ENCODE measurements around the gene FAM53B. TPM values are rescaled to one million over a fixed set of nuclear protein-coding genes. Genes with fewer than 3 reads are reported as not detected.
"Not testable (repeated sequence)": the region's sequence is repeated elsewhere in the genome, so short reads cannot be mapped to it uniquely, and the experiment has no call there.

The FAM53B gene
- total RNA-seq, 1 donor from 2014 or later: 17.5 TPM

DNA sequence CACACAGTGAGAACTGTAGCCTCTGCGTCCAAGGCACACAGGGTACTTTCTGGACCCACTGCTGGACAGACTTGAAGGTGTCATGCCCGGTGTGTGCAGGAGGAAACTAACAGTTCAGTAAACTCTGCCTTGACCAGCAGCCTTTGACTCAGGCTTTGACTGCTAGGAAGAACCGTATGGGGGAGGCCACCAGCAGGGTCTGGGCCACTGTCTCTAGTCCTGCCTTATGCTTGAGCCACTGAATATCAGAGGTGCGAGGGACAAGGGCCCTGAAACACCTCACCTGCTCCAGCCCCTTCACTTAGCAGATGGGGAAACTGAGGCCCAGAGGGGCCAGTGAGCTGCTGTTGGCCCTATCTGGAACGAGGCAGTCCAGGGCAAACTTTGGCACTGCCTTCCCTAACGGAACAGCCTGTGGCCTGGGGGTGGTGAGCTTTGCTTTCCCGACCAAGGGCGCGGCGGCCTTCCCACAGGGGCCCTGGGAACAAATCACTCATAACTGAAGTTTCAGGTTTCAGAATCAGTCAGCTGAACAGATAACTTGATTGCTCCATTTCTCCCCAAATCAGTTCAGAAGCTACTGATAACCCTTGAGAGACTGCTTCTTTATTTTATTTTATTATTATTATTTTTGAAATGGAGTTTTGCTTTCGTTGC is 130.0 kb downstream of the FAM53B start:
- DNase-seq (ENCODE audit: low read depth, low spot score): no peak

GRCh38 chr10:124612611-124613498 is 131.3 kb downstream of the FAM53B start:
- no peak for DNase-seq (ENCODE audit: low read depth, low spot score)

- DNase-seq (ENCODE audit: low read depth, low spot score): no peak
These were observed 132.4 kb downstream of the FAM53B start for GRCh38 chr10:124611738-124612137.

GRCh38 chr10:124610851-124611250 is 133.3 kb downstream of the FAM53B start:
- not testable (repeated sequence) for DNase-seq (ENCODE audit: low read depth, low spot score)

DNA sequence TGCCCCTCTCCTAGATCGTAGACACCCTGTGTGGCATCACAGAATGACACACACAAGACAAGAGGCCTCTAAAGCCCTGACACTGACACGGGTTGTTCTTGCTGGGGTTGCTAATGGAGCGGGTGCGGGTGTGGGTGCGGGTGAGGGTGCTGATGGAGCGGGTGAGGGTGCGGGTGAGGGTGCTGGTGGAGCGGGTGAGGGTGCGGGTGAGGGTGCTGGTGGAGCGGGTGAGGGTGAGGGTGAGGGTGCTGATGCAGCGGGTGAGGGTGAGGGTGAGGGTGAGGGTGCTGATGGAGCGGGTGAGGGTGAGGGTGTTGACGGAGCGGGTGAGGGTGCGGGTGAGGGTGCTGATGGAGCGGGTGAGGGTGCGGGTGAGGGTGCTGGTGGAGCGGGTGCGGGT is 134.0 kb downstream of the FAM53B start:
- not testable (repeated sequence) for DNase-seq (ENCODE audit: low read depth, low spot score)

DNA sequence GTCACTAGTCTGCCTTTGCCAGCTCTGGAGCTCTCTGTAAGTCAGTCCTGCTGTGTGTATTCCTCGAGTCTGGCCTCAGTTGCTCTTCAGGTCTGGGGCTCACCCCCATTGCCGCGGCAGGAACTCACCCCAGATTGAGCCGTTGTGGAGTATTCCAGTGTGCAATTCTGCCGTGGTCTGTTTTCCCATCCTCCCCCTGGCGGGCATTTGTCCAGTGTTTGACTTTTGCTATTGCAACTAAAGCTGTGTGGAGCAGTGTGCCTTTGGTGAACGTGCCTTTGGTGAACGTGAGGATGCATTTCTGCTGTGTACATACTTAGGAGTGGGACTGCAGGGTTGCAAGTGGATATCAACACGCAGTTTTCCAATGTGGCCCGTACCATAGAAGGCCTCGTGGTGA is 134.5 kb downstream of the FAM53B start:
- DNase-seq (ENCODE audit: low read depth, low spot score): no peak

- DNase-seq (ENCODE audit: low read depth, low spot score): no peak
These were observed 136.0 kb downstream of the FAM53B start for GRCh38 chr10:124608093-124608721.

DNA sequence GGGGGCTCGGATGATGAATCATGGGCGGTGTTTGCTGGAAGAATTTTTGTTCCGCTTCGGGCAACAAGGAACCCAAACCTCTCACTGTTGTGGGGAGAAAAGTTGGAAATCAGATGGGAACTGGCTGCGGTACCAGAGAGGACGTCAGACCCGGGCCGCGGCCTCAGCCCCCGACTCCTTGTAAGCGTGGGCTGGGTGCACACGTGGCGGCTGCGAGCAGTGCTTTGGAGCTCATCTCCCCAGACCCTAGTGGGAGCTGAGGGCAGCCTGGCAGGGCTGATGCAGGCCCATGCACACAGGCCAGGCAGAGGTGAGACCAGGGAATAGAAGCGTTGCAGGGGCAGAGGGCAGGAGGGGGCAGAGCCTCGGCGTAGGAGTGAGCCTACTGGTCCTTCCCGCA is 136.5 kb downstream of the FAM53B start:
- no peak for DNase-seq (ENCODE audit: low read depth, low spot score)

DNA sequence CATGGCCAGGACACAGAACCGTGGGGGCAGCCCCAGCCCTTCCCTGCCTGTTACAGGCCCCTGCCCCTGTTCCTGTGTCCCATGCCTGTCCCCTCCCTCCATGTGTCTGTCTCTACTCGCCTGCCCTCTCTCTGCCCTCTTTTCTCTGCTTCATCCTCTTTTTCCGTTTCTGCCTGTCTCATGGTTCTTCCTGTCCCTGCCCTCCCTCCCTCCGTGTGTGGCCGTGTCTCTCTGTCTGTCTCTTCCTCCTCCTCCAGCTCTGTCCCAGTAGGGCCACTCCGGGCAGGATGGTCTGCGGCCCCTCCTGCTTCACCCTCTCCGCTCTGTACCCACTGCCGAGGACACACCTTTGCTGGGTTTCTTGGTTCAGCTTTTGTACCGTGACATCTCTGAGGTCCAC is 137.4 kb downstream of the FAM53B start:
- no peak for DNase-seq (ENCODE audit: low read depth, low spot score)

DNA sequence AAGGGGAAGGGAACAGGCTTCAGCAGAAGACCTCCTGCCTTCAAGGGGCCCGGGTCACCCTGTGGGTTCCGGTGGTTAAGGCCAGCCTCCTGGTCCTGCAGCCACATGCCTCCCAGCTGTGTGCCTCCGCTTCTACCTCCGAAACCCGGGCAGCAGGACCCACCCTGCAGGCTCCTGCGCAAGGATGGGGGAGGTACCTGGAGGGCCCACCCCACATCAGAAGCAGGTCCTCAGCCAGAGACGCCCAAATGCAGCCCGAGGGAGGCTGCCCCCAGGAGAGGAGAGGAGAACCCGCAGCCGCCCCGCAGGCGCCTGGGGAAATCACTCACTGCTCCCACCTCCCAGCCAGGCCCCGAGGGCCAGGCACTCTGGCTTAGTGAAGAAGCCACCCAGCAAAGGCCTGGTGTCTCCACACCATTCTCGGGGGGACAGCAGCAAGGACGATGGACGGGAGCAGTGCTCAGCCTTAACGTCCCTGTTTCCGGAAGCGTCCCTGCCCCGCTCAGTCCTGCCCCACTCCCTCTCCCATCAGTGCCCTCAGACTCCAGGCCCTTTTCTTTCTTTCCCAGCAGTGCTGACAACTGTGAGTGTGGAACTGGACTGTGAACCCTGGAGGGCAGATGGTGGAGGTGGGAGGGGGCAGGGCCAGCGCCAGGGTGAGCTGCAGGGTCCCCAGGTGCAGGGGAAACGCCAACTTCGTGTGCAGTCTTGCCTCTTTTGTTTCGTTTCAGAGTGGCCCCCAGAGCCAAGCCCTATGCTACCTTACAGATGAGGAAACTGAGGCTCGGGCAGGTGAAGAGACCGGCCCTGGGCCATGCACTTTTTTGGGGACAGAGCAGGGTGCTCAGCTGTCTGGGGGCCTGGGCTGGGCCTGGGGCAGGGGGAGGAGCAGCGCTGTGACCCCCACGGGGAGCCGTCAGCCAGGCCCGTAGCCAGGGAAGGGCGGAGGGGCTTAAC is 138.0 kb downstream of the FAM53B start:
- no peak for DNase-seq (ENCODE audit: low read depth, low spot score)

DNA sequence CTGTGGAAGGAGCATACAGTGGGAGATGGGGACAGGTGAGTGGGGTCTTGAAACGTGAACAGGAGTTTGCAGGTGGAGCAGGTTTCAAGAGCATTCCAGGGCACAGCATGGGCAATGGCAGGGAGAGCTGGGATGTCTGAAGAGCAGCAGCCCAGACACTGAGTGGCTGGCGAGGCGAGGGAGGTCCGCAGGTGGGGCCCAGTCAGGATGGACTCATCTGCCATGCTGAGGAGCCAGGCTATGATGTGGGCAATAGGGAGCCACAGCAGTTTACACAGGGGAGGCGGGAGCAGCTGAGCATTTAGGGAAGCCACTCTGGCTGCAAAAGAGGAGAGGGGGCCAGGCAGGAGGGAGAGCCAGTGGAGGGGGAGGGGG is 138.7 kb downstream of the FAM53B start:
- no peak for DNase-seq (ENCODE audit: low read depth, low spot score)

DNA sequence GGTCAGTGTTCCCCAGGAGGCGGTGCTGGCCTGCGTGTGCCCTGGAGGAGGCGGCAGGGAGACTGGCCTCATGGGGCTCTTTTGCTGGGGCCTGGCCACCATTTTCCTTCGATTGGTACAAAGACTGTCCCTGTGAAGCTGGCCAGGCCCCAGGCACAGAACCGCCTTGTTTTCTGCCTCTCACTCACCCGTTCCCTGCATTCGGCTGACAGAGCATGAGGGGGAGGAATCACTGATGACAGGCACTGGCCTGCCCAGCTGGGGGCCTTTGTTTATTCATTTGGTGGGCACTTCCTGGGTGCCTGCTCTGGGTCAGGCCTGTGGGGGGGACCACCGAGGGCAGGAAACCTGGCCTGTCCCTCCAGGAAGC is 139.2 kb downstream of the FAM53B start:
- DNase-seq (ENCODE audit: low read depth, low spot score): no peak

- no peak for DNase-seq (ENCODE audit: low read depth, low spot score)
These were observed 139.8 kb downstream of the FAM53B start for GRCh38 chr10:124604214-124605000.

DNA sequence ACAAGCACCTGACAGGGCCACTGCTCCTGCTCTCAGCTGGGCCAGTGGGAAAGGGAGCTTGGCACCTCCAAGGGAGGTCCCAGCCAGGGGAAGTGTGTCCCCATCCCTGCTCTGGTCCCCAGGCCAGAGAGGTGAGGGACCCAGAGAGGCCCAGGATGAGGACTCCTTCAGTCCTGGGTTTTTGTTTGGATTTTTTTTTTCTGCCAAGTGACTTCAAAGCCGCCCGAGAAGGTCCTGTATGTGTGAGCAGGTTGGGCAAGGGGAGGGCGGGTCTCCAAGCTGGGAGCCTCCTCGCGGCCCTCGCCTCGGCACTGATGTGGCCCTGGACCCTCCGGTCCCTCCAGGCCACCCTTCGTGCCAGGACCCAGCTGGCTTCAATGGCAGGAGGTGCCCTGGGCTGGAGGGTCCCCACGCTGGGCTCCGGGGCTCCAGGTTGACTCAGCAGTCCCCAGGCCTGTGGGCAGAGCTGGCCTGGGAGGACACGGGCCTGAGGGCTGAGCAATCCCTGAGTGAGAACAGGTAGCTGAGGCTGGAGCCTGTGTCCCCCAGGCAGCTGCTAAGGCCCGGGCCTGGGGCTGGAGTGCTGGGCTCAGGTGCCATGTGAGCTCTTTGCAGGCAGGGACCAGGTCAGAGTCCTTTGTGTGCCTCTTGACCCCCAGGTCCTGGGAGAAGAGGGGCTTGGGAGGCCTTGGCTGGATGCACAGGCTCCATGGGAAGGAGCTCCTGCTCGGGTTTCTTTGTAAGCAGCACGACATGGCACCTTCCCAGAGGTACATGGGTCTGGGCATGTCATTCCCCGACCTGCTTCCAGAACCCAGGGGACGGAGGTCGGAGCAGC is 140.6 kb downstream of the FAM53B start:
- DNase-seq (ENCODE audit: low read depth, low spot score): no peak

GRCh38 chr10:124602646-124603365 is 141.4 kb downstream of the FAM53B start:
- no peak for DNase-seq (ENCODE audit: low read depth, low spot score)

DNA sequence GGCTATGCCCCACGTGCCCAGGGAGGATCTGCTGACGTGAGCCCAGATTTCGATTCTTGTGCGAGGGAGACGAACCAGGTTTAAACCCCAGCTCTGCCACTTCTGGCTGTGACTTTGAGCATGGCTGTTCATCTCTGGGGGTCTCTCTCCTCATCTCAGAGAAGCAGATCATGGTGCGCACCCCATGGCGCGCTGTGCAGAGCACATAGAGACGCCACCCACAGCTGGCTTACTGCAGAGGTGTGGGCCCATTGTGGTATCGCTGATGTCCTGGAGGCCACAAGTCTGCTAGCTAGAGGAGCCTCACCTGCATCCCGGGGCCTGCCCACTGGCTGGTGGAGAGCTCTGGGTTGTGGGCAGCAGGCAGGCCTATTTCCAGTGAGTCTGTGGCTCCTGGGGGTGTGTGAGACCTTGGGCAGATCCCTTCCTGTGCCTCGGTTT is 142.0 kb downstream of the FAM53B start:
- no peak for DNase-seq (ENCODE audit: low read depth, low spot score)

DNA sequence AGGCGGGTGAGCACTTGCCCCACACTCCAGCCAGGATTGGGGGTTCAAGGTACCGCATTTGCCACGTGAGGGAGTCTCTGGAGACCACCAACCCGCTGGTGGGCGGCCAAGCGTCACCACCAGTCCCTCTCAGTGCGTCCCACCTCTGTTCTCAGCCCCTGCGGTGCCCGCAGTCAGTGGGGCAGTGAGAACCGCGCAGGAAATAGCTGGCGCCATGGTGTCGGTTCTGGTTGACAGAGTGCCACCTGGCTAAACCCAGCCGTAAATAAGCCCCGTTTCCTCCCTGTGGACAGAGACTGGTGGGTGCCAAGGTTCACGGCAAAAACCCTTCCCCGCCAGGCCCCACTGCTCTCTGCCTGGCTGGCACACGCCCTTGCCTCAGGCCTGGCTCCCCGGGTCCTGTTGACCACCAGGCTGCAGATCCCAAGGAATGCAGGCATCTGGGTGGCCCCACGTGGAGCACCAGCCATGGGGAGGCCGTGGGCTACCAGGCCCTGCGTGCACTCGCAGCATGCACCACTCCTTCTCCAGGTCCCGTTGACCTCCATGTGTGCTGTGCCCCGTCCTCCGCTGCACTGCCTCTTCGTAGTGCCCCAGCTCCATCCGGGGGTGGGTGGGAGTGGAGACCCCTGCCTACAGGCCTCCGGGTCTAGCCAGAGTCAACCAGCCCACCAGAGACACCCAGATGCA is 142.6 kb downstream of the FAM53B start:
- DNase-seq (ENCODE audit: low read depth, low spot score): no peak

- DNase-seq (ENCODE audit: low read depth, low spot score): no peak
These were observed 143.2 kb downstream of the FAM53B start for GRCh38 chr10:124601016-124601415.
